Measurements from ENCODE around the gene TDRD12. TPM values are rescaled to one million over a fixed set of nuclear protein-coding genes. Genes with fewer than 3 reads are reported as not detected.

The TDRD12 gene
- total RNA-seq, 4 donors from 2014 or later: 0.48 TPM; not detected in 3

GRCh38 chr19:32824191-32824751 is 104.7 kb downstream of the TDRD12 start:
- no peak for TF ChIP-seq EP300 (IDR thresholded peaks at IDR 0.05; ENCODE audit: low read depth)
- no peak for TF ChIP-seq POLR2AphosphoS5 (IDR thresholded peaks at IDR 0.05)
- TF ChIP-seq CTCF (IDR thresholded peaks at IDR 0.05): no peak
- no peak for TF ChIP-seq POLR2A (IDR thresholded peaks at IDR 0.05)
- no peaks in the 10 kb centered on the region for H3K4me1 ChIP-seq

GRCh38 chr19:32824916-32825608 is 105.5 kb downstream of the TDRD12 start:
- no peak overlapping the region for H3K27ac ChIP-seq
- DNase-seq: no peak
- no peaks in the 10 kb centered on the region for H3K4me1 ChIP-seq
- intact Hi-C loops (cut with DNase I; ENCODE audit: low total_unique reads): no loop called here
- in situ Hi-C loops (cut with MboI; ENCODE audit: low pct_ligation_motif_present in 1 of 4, low pct_unique_long_range_greater_than_20kb in 1 of 4, low sequenced_read_pairs in 3 of 4): no loop called here
- no peaks in the 10 kb centered on the region for H3K36me3 ChIP-seq
- TF ChIP-seq POLR2AphosphoS5 (IDR thresholded peaks at IDR 0.05) (no peak), EP300 (IDR thresholded peaks at IDR 0.05; ENCODE audit: low read depth) (no peak), POLR2A (IDR thresholded peaks at IDR 0.05) (no peak), CTCF (IDR thresholded peaks at IDR 0.05) (no peak)
- no peak overlapping the region for H3K4me3 ChIP-seq
- H3K27me3 ChIP-seq: no peaks in the 10 kb centered on the region
- H3K9me3 ChIP-seq: no peaks in the 10 kb centered on the region
- 40 to 72% methylated on average over 1 to 21 of the region's 21 CpGs for WGBS, 2 donors (ENCODE audit: low coverage in 1 of 2)

More at GRCh38 chr19:32824191-32824751, 104.7 kb downstream of the TDRD12 start:
- DNase-seq: no peak
- Histone ChIP-seq H3K4me3 (no peak overlapping the region), H3K36me3 (no peaks in the 10 kb centered on the region), H3K9me3 (no peaks in the 10 kb centered on the region), H3K27me3 (no peaks in the 10 kb centered on the region), H3K27ac (no peak overlapping the region)
- WGBS, 2 donors (ENCODE audit: low coverage in 1 of 2): 52 to 61% methylated on average over 4 to 19 of the region's 20 CpGs
- intact Hi-C loops (cut with DNase I; ENCODE audit: low total_unique reads): no loop called here
- in situ Hi-C loops (cut with MboI; ENCODE audit: low pct_ligation_motif_present in 1 of 4, low pct_unique_long_range_greater_than_20kb in 1 of 4, low sequenced_read_pairs in 3 of 4): no loop called here

- intact Hi-C loops (cut with DNase I; ENCODE audit: low total_unique reads): no loop called here
These were observed 108.6 kb downstream of the TDRD12 start for GRCh38 chr19:32828139-32828538.

More at GRCh38 chr19:32828139-32828538, 108.6 kb downstream of the TDRD12 start:
- in situ Hi-C loops (cut with MboI; ENCODE audit: low pct_ligation_motif_present in 1 of 4, low pct_unique_long_range_greater_than_20kb in 1 of 4, low sequenced_read_pairs in 3 of 4): no loop called here
- Histone ChIP-seq H3K4me1 (no peaks in the 10 kb centered on the region), H3K4me3 (no peak overlapping the region), H3K9me3 (no peaks in the 10 kb centered on the region), H3K27me3 (no peaks in the 10 kb centered on the region), H3K36me3 (no peaks in the 10 kb centered on the region), H3K27ac (no peak overlapping the region)
- no peak for DNase-seq
- WGBS, 2 donors (ENCODE audit: low coverage in 1 of 2): 88 to 90% methylated on average over 1 to 4 of the region's 4 CpGs
- TF ChIP-seq EP300 (IDR thresholded peaks at IDR 0.05; ENCODE audit: low read depth): no peak
- TF ChIP-seq POLR2AphosphoS5 (IDR thresholded peaks at IDR 0.05): no peak
- no peak for TF ChIP-seq CTCF (IDR thresholded peaks at IDR 0.05)
- TF ChIP-seq POLR2A (IDR thresholded peaks at IDR 0.05): no peak
